Hippocampal formation (tissue), 2 donors: Measurements from ENCODE around the gene PPP2R3B.
"Not testable (repeated sequence)": the region's sequence is repeated elsewhere in the genome, so short reads cannot be mapped to it uniquely, and the experiment has no call there.

Experiments used
- DNase-seq, 2 donors: peaks; one replicate each; lab custom pipeline; 2025; lab: John Stamatoyannopoulos, UW

Gene PPP2R3B, protein sequence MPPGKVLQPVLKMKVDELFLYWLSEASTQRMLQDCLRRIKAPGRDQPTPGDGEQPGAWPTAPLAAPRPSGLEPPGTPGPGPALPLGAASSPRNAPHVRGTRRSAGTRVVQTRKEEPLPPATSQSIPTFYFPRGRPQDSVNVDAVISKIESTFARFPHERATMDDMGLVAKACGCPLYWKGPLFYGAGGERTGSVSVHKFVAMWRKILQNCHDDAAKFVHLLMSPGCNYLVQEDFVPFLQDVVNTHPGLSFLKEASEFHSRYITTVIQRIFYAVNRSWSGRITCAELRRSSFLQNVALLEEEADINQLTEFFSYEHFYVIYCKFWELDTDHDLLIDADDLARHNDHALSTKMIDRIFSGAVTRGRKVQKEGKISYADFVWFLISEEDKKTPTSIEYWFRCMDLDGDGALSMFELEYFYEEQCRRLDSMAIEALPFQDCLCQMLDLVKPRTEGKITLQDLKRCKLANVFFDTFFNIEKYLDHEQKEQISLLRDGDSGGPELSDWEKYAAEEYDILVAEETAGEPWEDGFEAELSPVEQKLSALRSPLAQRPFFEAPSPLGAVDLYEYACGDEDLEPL

GRCh38 chrX:386768-387575 lies at the start of gene PPP2R3B:
TSS of gene PPP2R3B (minus strand) at chrX:386907. CDS start at chrX:386691, 216 bp downstream.
- DNase-seq: no peak

- DNase-seq: no peak
Measured at GRCh38 chrX:435536-436122, 48.9 kb upstream of the PPP2R3B start.

DNA sequence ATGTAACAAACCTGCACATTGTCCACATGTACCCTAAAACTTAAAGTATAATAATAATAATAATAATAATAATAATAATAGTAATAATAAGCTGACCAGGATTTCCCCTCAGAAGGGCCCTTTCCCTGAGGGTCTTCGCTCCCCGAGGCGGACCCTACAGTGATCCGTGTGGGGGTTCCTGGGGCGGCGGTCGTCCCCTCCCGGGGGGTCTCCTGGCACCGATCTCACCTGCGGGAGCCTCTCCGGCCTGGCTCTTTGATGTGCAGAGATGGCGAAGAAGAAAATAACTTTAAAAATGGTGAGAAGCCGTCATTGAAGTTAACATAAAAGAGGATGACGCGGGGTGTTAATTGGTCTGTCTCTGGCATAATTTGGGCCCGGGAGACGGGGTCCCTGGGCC lies 48.2 kb upstream of the PPP2R3B start:
- DNase-seq: no peak

DNA sequence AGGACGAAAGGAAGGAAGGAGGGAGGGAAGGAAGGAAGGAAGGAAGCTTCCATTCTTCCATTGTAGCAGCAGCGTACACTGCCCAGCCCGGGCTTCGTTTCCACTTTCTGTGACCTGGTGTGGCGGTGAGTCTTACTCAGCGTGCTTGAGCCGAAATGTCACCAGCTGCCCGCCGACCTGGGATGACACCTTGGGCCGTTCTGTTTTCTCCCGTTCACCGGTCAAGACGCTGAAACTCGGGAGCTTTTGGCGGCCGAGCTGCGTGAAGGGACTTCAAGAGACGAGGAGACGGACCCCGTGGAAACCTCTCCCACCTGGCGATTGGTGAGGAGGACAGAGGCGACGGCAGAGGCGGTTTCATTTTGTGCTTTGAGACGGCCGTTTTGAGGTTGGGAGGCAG lies 47.1 kb upstream of the PPP2R3B start:
- DNase-seq: no peak

DNA sequence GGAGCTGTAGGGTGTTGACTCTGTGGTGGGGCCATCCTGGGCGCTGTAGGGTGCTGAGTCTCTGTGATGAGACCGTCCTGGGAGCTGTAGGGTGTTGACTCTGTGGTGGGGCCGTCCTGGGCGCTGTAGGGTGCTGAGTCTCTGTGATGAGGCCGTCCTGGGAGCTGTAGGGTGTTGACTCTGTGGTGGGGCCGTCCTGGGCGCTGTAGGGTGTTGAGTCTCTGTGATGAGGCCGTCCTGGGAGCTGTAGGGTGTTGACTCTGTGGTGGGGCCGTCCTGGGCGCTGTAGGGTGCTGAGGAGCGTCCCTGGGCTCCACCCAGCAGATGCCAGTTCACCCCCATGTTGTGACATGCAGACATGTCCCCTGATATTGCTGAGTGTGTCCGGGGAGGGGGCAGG lies 46.0 kb upstream of the PPP2R3B start:
- not testable (repeated sequence) for DNase-seq

- DNase-seq: no peak
Measured at GRCh38 chrX:431492-432111, 44.9 kb upstream of the PPP2R3B start.

- no peak for DNase-seq
Measured at GRCh38 chrX:431056-431455, 44.3 kb upstream of the PPP2R3B start.

GRCh38 chrX:429266-429825 lies 42.6 kb upstream of the PPP2R3B start:
- DNase-seq: no peak

- no peak for DNase-seq
Measured at GRCh38 chrX:427812-428725, 41.4 kb upstream of the PPP2R3B start.

DNA sequence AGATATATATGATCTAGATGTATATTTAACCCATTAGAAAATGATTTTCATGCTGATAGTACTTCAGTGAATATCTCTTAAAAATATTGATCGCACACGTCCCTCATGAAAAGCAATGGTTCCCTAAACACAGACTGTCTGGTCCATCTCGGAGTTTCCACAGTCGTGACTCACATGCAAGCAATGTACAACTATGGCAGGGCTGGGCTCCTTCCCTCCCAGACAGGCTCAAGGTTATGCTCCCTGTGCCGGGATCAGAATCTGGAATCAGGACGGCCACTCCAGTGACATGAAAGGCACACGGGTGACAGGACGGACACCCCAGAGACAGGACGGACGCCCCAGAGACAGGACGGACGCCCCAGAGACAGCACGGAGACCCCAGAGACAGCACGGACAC lies 40.2 kb upstream of the PPP2R3B start:
- DNase-seq: no peak

DNA sequence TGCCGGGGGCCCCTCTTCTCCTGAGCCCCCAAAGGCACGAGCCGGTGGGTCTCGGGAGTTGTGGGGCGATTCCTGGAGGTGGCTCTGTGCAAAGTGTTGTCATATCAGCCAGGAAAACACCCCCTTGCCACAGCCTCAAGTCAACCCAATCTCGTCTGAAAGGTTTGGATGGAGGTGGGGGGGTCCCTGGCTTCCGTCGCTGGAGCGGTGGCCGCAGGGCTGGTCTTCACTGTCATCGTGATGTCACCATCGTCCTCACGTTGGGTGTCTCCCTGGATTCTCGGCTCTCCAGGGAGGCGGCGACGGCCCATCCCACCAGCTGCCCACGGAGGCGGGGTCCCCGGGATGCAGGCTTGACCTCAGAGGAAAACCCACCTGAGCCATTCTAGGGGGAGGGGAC lies 38.3 kb upstream of the PPP2R3B start:
- no peak for DNase-seq

GRCh38 chrX:421646-422391 lies 35.1 kb upstream of the PPP2R3B start:
- DNase-seq: no peak

DNA sequence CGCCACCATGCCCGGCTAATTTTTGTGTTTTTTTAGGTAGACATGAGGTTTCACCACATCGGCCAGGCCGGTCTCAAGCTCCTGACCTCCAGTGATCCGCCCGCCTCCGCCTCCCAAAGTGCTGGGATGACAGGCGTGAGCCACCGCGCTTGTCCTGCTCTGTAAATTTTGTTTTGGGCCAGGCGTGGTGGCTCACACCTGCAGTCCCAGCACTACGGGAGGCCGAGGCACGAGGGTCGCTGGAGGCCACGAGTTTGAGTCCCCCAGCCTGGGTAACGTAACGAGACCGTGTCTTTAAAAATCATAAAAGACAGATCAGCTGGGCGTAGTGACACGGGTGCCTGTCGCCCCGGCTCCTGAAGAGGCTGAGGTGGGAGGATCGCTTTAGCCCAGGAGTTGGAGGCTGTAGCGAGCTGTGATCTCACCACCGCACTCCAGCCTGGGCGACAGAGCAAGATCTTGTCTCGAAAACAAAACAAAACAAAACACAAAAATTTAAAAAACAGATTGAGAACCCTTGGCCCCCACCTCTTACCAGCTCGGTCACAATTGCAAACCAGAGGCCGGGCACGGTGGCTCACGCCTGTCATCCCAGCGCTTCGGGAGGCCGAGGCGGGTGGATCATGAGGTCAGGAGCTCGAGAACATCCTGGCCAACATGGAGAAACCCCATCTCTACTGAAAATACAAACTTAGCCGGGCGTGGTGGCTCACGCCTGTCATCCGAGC lies 34.0 kb upstream of the PPP2R3B start:
- DNase-seq: no peak

- no peak for DNase-seq
Measured at GRCh38 chrX:418927-419729, 32.4 kb upstream of the PPP2R3B start.

- not testable (repeated sequence) for DNase-seq
Measured at GRCh38 chrX:415498-415897, 28.8 kb upstream of the PPP2R3B start.

- DNase-seq: no peak
Measured at GRCh38 chrX:413322-414201, 26.9 kb upstream of the PPP2R3B start.

DNA sequence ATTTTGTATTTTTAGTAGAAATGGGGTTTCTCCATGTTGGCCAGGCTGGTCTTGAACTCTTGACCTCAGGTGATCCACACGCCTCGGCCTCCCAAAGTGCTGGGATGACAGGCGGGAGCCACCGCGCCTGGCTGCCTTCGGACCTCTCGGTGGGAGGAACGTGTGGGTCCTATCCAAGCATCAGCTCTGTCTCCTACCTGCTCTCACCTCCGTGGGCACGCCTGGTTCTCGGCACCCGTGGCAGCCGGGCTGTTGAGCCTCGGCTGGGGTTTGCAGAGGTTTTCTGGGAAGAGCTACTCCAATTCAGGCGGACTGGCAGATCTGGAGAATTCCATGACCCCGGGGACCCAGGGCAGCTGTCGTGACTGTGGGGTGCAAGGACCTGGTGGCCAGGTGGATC lies 23.6 kb upstream of the PPP2R3B start:
- no peak for DNase-seq
